ENCODE data around the gene CNOT8. TPM values are rescaled to one million over a fixed set of nuclear protein-coding genes. Genes with fewer than 3 reads are reported as not detected.

Gene CNOT8
- 10 to 100 TPM; 18.7 to 45.6 (median 25.2) TPM for total RNA-seq
- polyA plus RNA-seq: 10 to 100 TPM; 11.5 to 34.2 TPM
- long read RNA-seq, donor 1, transcript CNOT8-201 (7 exons, 2,528 nt): major isoform, 20 of 39 reads
- long read RNA-seq, donor 1, transcript CNOT8-202 (7 exons, 2,604 nt): minor isoform, 5 of 39 reads
- long read RNA-seq, donor 1, partial matches to known transcripts: 0 of 39 reads
- long read RNA-seq, donor 1, other reads (novel, unspliced or antisense): 10 of 39 reads
- long read RNA-seq, donor 2, transcript CNOT8-201 (7 exons, 2,528 nt): major isoform, 63 of 144 reads
- long read RNA-seq, donor 2, transcript CNOT8-214 (6 exons, 923 nt): minor isoform, 9 of 144 reads
- long read RNA-seq, donor 2, transcript CNOT8-204 (8 exons, 2,708 nt): minor isoform, 15 of 144 reads
- long read RNA-seq, donor 2, transcript CNOT8-202 (7 exons, 2,604 nt): minor isoform, 20 of 144 reads
- long read RNA-seq, donor 2, partial matches to known transcripts: 5 of 144 reads
- long read RNA-seq, donor 2, other reads (novel, unspliced or antisense): 26 of 144 reads
- long read RNA-seq, donor 3, transcript CNOT8-201 (7 exons, 2,528 nt): major isoform, 9 of 27 reads
- long read RNA-seq, donor 3, partial matches to known transcripts: 0 of 27 reads
- long read RNA-seq, donor 3, other reads (novel, unspliced or antisense): 10 of 27 reads

GRCh38 chr5:154858297-154858971 lies at the start of gene CNOT8:
Gene CNOT8, plus strand, starts transcription at chr5:154858627. Its CDS starts 4,652 bp downstream, at chr5:154863279.
- TF ChIP-seq POLR2A (IDR thresholded peaks at IDR 0.05) (peak in 1 of 2 donors; percentile 94), CTCF (IDR thresholded peaks at IDR 0.05) (no peak)
- peak; percentile 93 to 96 (median 95) for ATAC-seq
- DNase-seq: peak; percentile 99
- Histone ChIP-seq H3K27me3 (no peaks in the 10 kb centered on the region), H3K4me3 (peak within 1 kb of the TSS; percentile 61 to 97 (median 82)), H3K36me3 (peaks cover 0 to 18% (median 4%) of the 10 kb centered on the region in 9 donors), H3K27ac (peak within 1 kb of the TSS; percentile 92 to 100 (median 98)), H3K9me3 (no peaks in the 10 kb centered on the region), H3K4me1 (peaks cover 3 to 48% (median 35%) of the 10 kb centered on the region in 12 donors)
- intact Hi-C loops (cut with DNase I): loop anchor here in 8 of 10 donors (1.0 to 5.0 kb wide), 5 partner anchors 22 to 103 kb away; partner anchors contain the start of genes LARP1 (in 7 of the 8) and GEMIN5 (in 2 of the 8)
- WGBS, 4 donors: 0 to 1% (median 0%) methylated on average over 64 to 65 of the region's 65 CpGs

DNA sequence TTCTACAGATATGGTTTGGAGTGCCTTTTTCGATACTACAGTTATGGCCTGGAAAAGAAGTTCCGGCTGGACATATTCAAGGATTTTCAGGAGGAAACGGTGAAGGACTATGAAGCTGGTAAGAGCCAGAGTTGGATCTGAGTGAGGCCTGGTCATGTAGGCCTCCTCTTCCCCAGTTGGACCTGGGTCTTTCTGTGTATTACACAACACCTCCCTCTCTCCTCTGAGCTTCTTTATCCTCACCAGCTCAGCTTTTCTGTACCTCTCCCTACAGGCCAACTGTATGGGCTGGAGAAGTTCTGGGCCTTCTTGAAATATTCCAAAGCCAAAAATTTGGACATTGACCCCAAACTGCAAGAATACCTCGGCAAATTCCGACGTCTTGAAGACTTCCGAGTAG lies 47.2 kb upstream of the CNOT8 start:
- Histone ChIP-seq H3K36me3 (peaks cover 0 to 100% (median 97%) of the 10 kb centered on the region in 9 donors), H3K4me1 (peaks cover 0 to 7% (median 0%) of the 10 kb centered on the region in 12 donors), H3K27me3 (no peaks in the 10 kb centered on the region), H3K4me3 (no peak overlapping the region), H3K27ac (peak overlapping the region in 2 of 12 donors; percentile 29 to 32), H3K9me3 (no peaks in the 10 kb centered on the region)
- DNase-seq (no peak), ATAC-seq (no peak)
- TF ChIP-seq POLR2A (IDR thresholded peaks at IDR 0.05): no peak
- no peak for TF ChIP-seq CTCF (IDR thresholded peaks at IDR 0.05)
- 86 to 89% (median 88%) methylated on average over 7 of the region's 7 CpGs for WGBS, 4 donors
- intact Hi-C loops (cut with DNase I): loop anchor here in 6 of 10 donors (1.0 to 10.0 kb wide), 7 partner anchors 54 to 161 kb away; partner anchors contain the start of gene LARP1 (in 3 of the 6)

- TF ChIP-seq CTCF (IDR thresholded peaks at IDR 0.05): peak; percentile 80 to 94 (median 89)
- TF ChIP-seq POLR2A (IDR thresholded peaks at IDR 0.05): no peak
- 25 to 36% (median 29%) methylated on average over 3 of the region's 3 CpGs for WGBS, 4 donors
- H3K27me3 ChIP-seq: no peaks in the 10 kb centered on the region
- H3K27ac ChIP-seq: peak overlapping the region in 2 of 12 donors; percentile 29 to 32
- no peak overlapping the region for H3K4me3 ChIP-seq
- peaks cover 0 to 100% (median 96%) of the 10 kb centered on the region in 9 donors for H3K36me3 ChIP-seq
- DNase-seq (peak in 4 of 5 donors; percentile 47 to 59 (median 56)), ATAC-seq (peak; percentile 16 to 70 (median 62))
- H3K9me3 ChIP-seq: no peaks in the 10 kb centered on the region
- H3K4me1 ChIP-seq: peaks cover 0 to 9% (median 0%) of the 10 kb centered on the region in 12 donors
- intact Hi-C loops (cut with DNase I): loop anchor here (1.0 to 10.0 kb wide), 8 partner anchors 55 to 163 kb away; partner anchors contain the start of gene LARP1 (in 3 of the 10)
These were observed 46.6 kb upstream of the CNOT8 start for GRCh38 chr5:154811653-154812465.

All from heart left ventricle (tissue), 16 donors.